Endothelial cell of umbilical vein (primary cell): ENCODE results near the gene SERPINB2. TPM values are rescaled to one million over a fixed set of nuclear protein-coding genes. Genes with fewer than 3 reads are reported as not detected.

Source experiments
- BruUV-seq: library from RNA; stranded (reverse); fragments of 400-500 nt; replicated peaks from 2 replicates; lab custom pipeline; 2021; lab: Mats Ljungman, UMichigan
- CTCF ChIA-PET: fragments of 300-600, 350-600 bp; sonication (Branson Sonifier 250); formaldehyde crosslinking; loops from one replicate; lab custom pipeline; 2021; ENCODE audit warnings: antibody characterized with exemption, inconsistent platforms; lab: Charles Lee
- POLR2A ChIA-PET: fragments of 300-600, 350-600 bp; sonication (Branson Sonifier 250); formaldehyde crosslinking; loops from one replicate; lab custom pipeline; 2021; ENCODE audit warnings: antibody characterized with exemption, inconsistent platforms; lab: Charles Lee
- DNase-seq: peaks from one replicate; pipeline ENCODE4 v3.0.0-alpha.2; 2011; ENCODE audit warnings: low read depth, low spot score
- FAIRE-seq: peaks from 2 replicates; lab custom pipeline; 2011; peaks lifted over from hg19 to GRCh38; lab: Jason Lieb, UNC
- H2AFZ ChIP-seq: 2 replicates; pipeline ENCODE4 v1.6.0; 2012; ENCODE audit warnings: low read depth, low read length, control low read depth, inconsistent platforms
- H3K27ac ChIP-seq: 2 replicates; pipeline ENCODE4 v1.5.1; 2011; ENCODE audit warnings: low read depth, mild to moderate bottlenecking, control low read depth, low read length, moderate library complexity; ENCODE audit not compliant: insufficient read depth
- H3K27me3 ChIP-seq, 2 experiments: 2 replicates each; pipeline versions ENCODE4 v1.6.0 to v1.6.1; 2011; ENCODE audit warnings: low read length in 2 of 2, mixed read lengths in 1 of 2; ENCODE audit not compliant: control insufficient read depth in 2 of 2, insufficient read depth in 2 of 2
- H3K36me3 ChIP-seq, 2 experiments: 2 replicates in 1 of 2; 3 replicates in 1 of 2; pipeline ENCODE4 v1.5.1; 2011; ENCODE audit warnings: low read length in 2 of 2, mild to moderate bottlenecking in 1 of 2, moderate library complexity in 1 of 2; ENCODE audit not compliant: control insufficient read depth in 2 of 2, insufficient read depth in 2 of 2; ENCODE audit errors: extremely low read depth in 1 of 2
- H3K4me1 ChIP-seq: 3 replicates; pipeline ENCODE4 v1.5.1; 2011; ENCODE audit warnings: mild to moderate bottlenecking, low read length; ENCODE audit not compliant: control insufficient read depth, insufficient read depth; ENCODE audit errors: extremely low read depth
- H3K4me2 ChIP-seq: 2 replicates; pipeline ENCODE4 v1.6.1; 2011; ENCODE audit warnings: low read length, control low read depth, mixed read lengths; ENCODE audit not compliant: insufficient read depth
- H3K4me3 ChIP-seq, 3 experiments: fragments of 200-600 bp in 1 of 3; sonication (generic), shearing (Covaris generic) in 1 of 3; replicated peaks in 1 of 3; 2 replicates each; pipeline ENCODE4 v1.5.1; 2011 to 2016; ENCODE audit warnings: control low read depth in 3 of 3, low read length in 3 of 3, mild to moderate bottlenecking in 2 of 3, inconsistent platforms in 1 of 3, low read depth in 1 of 3, moderate library complexity in 1 of 3; ENCODE audit not compliant: insufficient read depth in 1 of 3
- H3K79me2 ChIP-seq: 2 replicates; pipeline ENCODE4 v1.6.0; 2012; ENCODE audit warnings: low read length, inconsistent platforms; ENCODE audit not compliant: control insufficient read depth, insufficient read depth
- H3K9ac ChIP-seq: replicated peaks from 2 replicates; pipeline ENCODE3; 2011; ENCODE audit warnings: low read length, control low read depth; ENCODE audit not compliant: insufficient read depth; ENCODE audit errors: extremely low read depth
- H3K9me1 ChIP-seq: replicated peaks from 3 replicates; pipeline ENCODE4 v1.6.0; 2011; ENCODE audit warnings: mild to moderate bottlenecking, low read length; ENCODE audit not compliant: control insufficient read depth, insufficient read depth; ENCODE audit errors: extremely low read depth
- H3K9me3 ChIP-seq: replicated peaks from 2 replicates; pipeline ENCODE4 v1.5.1; 2012; ENCODE audit warnings: low read length, inconsistent platforms; ENCODE audit not compliant: control insufficient read depth, insufficient read depth
- H4K20me1 ChIP-seq: replicated peaks from 2 replicates; pipeline ENCODE3; 2011; ENCODE audit warnings: mild to moderate bottlenecking, low read length; ENCODE audit not compliant: control insufficient read depth, insufficient read depth; ENCODE audit errors: extremely low read depth
- CTCF ChIP-seq, 2 donors: IDR thresholded peaks; 1 replicate in 1 of 2; 2 replicates in 1 of 2; pipeline ENCODE4 v1.5.1; 2011; ENCODE audit warnings: low read length in 2 of 2, mild to moderate bottlenecking in 2 of 2, moderate library complexity in 2 of 2, control low read depth in 1 of 2, inconsistent platforms in 1 of 2, low read depth in 1 of 2; ENCODE audit not compliant: insufficient read depth in 1 of 2; ENCODE audit errors: extremely low read depth in 1 of 2
- EZH2 ChIP-seq: IDR thresholded peaks from 2 replicates; pipeline ENCODE4 v1.6.1; 2012; ENCODE audit warnings: borderline replicate concordance, low read depth, mild to moderate bottlenecking, moderate library complexity, low read length, inconsistent platforms; ENCODE audit not compliant: severe bottlenecking
- FOS ChIP-seq: IDR thresholded peaks from 2 replicates; pipeline ENCODE4 v1.6.1; 2011; ENCODE audit warnings: mild to moderate bottlenecking, low read length, moderate library complexity, borderline replicate concordance; ENCODE audit not compliant: insufficient read depth
- GATA2 ChIP-seq: IDR thresholded peaks from 2 replicates; pipeline ENCODE4 v1.7.0; 2011; ENCODE audit warnings: low read depth, mild to moderate bottlenecking, moderate library complexity, mixed read lengths, low read length; ENCODE audit not compliant: insufficient read length, insufficient read depth
- JUN ChIP-seq: IDR thresholded peaks from 2 replicates; pipeline ENCODE4 v1.6.1; 2011; ENCODE audit warnings: borderline replicate concordance, low read depth; ENCODE audit not compliant: insufficient read length, insufficient read depth
- MAX ChIP-seq: IDR thresholded peaks from 2 replicates; pipeline ENCODE4 v1.6.1; 2011; ENCODE audit not compliant: insufficient read depth, insufficient read length
- MYC ChIP-seq: IDR thresholded peaks from one replicate; pipeline ENCODE4 v1.6.1; 2011; ENCODE audit warnings: mild to moderate bottlenecking, low read depth, low read length
- POLR2A ChIP-seq: IDR thresholded peaks from 2 replicates; pipeline ENCODE4 v1.6.1; 2012; ENCODE audit warnings: low read depth, mild to moderate bottlenecking, control low read depth, low read length
- POLR2AphosphoS5 ChIP-seq: IDR thresholded peaks from 2 replicates; pipeline ENCODE4 v1.6.1; 2012; ENCODE audit warnings: low read depth, mild to moderate bottlenecking, control low read depth, low read length, moderate library complexity; ENCODE audit not compliant: insufficient read depth
- dilution Hi-C: fragments of 300-500 bp; cut with MboI; formaldehyde crosslinking; loops from one replicate; pipeline ENCODE4 v1.15.0; 2019; ENCODE audit warnings: low sequenced_read_pairs; ENCODE audit not compliant: extremely low pct_ligation_motif_present
- intact Hi-C: fragments of 100-400 bp; cut with micrococcal nuclease; formaldehyde crosslinking; loops from one replicate; pipeline ENCODE4 v1.10.0; 2022
- polyA plus RNA-seq, 4 experiments: library from polyadenylated mRNA; depleted of rRNA in 3 of 4; stranded (reverse) in 3 of 4; unstranded in 1 of 4; fragments of >200 nt; gene quantifications; 2 replicates each; pipeline versions ENCODE4 v1.2.1 to v1.2.3, GENCODE V29; 2011 to 2012; ENCODE audit warnings: missing spikeins in 1 of 4
- total RNA-seq: library from RNA; stranded (reverse); gene quantifications from 2 replicates; pipeline ENCODE4 v1.2.3, GENCODE V29; 2021

SERPINB2 gene
- total and polyA plus RNA-seq, 2 donors (not counting 3 experiments of a cell fraction or from before 2014, with no cell fraction given) = 0.24 to 2.5 TPM

- dilution Hi-C loops (no loop called here), intact Hi-C loops (no loop called here)
- Histone ChIP-seq H3K9ac (no peak within 1 kb of the TSS), H3K36me3 (no peaks in the 10 kb centered on the region), H3K27ac (no peak within 1 kb of the TSS), H3K4me2 (no peak within 1 kb of the TSS), H3K4me1 (no peaks in the 10 kb centered on the region), H3K9me3 (no peaks in the 10 kb centered on the region), H2AFZ (no peak within 1 kb of the TSS), H3K9me1 (no peaks in the 10 kb centered on the region), H3K4me3 (no peak within 1 kb of the TSS), H3K27me3 (peaks cover 0 to 5% of the 10 kb centered on the region in 2 experiments), H3K79me2 (no peaks in the 10 kb centered on the region), H4K20me1 (no peaks in the 10 kb centered on the region)
- no peak for FAIRE-seq
- POLR2A ChIA-PET = no interaction called here
- CTCF ChIA-PET = no interaction called here
- BruUV-seq = no TSS peak
- DNase-seq = no peak
- TF ChIP-seq POLR2AphosphoS5 = no peak
- no peak for TF ChIP-seq EZH2
- no peak for TF ChIP-seq MAX
- TF ChIP-seq MYC = no peak
- no peak for TF ChIP-seq FOS
- TF ChIP-seq JUN = no peak
- no peak for TF ChIP-seq CTCF (IDR thresholded peaks at IDR 0.05; ENCODE audit: extremely low read depth in 1 of 2, insufficient read depth in 1 of 2, low read depth in 1 of 2, low read length in 2 of 2)
- TF ChIP-seq POLR2A = no peak
- no peak for TF ChIP-seq GATA2
Observed at GRCh38 chr18:63907664-63908063, 20.2 kb downstream of the SERPINB2 start, which contains the start of gene SERPINB10. SERPINB10 (plus strand) TSS chr18:63907958; CDS start chr18:63915511, 7,553 bp downstream.
